ENCODE measurements around the gene NT5E. TPM values are rescaled to one million over a fixed set of nuclear protein-coding genes. Genes with fewer than 3 reads are reported as not detected.
A peak's percentile ranks its signal among the peaks of the same experiment; 100 is the strongest.

Gene NT5E
- total RNA-seq, 1 donor, result 593 TPM

DNA sequence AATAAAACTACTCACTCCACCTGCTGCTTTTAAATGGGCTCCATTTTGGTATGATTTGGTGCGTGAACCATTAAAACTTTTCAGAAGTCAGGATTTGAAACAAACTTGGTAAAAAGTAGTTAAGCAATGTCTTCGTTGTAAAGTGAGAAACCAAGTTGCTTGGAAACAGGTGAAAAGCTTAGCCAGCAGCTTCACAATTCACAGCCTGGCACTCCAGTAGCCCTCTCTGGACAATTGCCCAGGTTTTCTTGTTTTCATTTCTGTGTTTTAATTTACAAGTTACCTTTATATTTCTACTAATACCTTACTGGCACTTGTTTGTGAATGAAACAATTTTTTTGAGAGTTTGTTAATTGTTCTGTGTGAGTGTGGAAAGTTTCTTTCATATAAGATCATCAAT is 12.8 kb downstream of the NT5E start:
- no peak overlapping the region for H3K4me3 ChIP-seq (ENCODE audit: low read depth, low read length)
- TF ChIP-seq, protein P1, sequence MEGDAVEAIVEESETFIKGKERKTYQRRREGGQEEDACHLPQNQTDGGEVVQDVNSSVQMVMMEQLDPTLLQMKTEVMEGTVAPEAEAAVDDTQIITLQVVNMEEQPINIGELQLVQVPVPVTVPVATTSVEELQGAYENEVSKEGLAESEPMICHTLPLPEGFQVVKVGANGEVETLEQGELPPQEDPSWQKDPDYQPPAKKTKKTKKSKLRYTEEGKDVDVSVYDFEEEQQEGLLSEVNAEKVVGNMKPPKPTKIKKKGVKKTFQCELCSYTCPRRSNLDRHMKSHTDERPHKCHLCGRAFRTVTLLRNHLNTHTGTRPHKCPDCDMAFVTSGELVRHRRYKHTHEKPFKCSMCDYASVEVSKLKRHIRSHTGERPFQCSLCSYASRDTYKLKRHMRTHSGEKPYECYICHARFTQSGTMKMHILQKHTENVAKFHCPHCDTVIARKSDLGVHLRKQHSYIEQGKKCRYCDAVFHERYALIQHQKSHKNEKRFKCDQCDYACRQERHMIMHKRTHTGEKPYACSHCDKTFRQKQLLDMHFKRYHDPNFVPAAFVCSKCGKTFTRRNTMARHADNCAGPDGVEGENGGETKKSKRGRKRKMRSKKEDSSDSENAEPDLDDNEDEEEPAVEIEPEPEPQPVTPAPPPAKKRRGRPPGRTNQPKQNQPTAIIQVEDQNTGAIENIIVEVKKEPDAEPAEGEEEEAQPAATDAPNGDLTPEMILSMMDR (IDR thresholded peaks at IDR 0.05; ENCODE audit: insufficient read depth, low read depth, low read length), result no peak
- no peak for DNase-seq (ENCODE audit: low read depth)

DNA sequence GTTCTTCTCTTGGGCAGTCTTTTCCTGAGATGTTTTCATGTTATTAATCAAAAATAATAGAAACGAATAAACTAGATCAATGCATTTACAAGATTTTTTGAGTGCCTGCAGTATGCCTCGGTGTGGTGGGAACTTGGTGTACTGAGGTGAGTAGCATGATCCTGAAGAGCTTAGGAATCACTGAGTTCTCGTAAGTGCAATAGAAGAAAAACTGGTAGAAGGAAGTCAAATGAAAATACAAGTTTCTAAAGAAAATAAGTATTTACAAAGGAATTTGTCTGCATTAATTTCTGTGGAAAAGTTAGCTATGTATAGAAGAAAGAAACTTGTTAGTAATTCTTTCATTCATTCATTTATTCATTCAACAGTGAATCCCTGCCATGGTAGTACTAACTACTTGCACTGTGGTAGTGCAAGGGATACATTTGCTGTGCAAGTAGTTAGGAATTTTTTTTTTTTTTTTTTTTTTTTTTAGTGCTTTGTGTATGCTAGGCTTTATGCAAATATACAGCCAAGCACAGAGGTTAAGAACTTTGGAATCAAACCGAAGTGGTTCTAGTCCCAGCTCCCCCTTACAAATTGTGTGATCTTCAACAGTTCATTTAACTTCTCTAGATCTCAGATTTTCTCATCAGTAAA is 13.9 kb downstream of the NT5E start:
- H3K4me3 ChIP-seq (ENCODE audit: low read depth, low read length), result no peak overlapping the region
- TF ChIP-seq, protein P1 (IDR thresholded peaks at IDR 0.05; ENCODE audit: insufficient read depth, low read depth, low read length), result no peak
- no peak for DNase-seq (ENCODE audit: low read depth)

DNA sequence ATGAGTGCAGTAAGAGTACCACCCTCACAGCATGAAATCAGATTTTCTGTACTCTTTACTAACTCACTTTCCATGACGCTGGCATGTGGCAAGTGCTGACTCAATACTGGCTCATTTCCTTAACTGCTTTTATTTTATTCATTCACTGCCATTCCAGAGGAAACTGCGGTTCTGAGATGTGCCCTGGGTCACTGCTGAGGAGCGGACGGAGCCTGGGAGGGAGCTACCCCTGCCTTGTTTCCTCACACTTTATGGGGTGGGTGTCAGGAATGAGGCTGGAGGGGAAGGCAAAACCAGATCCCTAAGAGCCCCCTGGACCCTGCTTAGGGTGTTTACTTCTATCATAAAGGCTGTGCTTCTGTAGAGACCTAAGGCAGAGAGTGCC is 14.4 kb downstream of the NT5E start:
- peak; percentile 97 for DNase-seq (ENCODE audit: low read depth)
- no peak overlapping the region for H3K4me3 ChIP-seq (ENCODE audit: low read depth, low read length)
- TF ChIP-seq, protein P1 (IDR thresholded peaks at IDR 0.05; ENCODE audit: insufficient read depth, low read depth, low read length), result no peak

DNA sequence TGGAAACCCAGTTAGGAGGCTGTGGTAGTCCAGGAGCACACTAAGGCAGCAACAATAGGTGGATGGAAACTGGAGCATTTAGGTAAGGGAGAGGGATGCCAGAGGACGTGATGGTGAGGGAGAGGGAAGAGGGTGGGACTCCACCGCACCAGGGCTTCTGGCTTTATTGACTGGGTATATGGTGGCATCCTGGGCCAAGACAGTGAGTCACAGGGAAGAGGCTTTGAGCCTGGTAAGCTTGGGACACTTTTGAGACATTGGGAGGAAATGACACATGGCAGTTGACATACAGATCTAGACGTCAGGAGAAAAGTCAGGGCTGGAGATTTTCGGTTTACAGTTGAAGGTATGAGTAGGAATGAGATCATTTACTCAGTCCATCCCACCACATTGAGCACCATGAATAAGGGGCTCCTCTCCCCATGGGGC is 14.9 kb downstream of the NT5E start:
- TF ChIP-seq, protein P1 (IDR thresholded peaks at IDR 0.05; ENCODE audit: insufficient read depth, low read depth, low read length), result no peak
- peak; percentile 68 for DNase-seq (ENCODE audit: low read depth)
- H3K4me3 ChIP-seq (ENCODE audit: low read depth, low read length), result no peak overlapping the region

DNA sequence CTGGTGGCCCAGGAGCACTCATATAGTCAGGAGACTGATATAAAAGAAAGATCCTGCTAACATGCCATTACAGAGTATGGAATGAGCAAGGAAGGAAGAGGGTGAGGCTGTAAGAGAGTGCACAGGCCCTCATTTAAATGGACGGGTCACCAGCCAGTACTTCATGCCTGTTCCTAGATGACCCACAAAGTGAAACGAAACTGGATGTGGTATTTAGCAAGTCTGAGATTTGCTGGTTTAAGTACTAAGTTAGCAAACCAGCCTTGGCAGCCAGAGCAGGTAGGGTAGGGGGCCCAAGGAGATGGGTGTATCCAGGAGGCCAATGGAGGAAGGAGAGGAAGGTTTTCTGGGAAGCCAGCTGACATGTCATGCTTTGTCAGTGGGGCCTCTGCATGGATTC is 15.9 kb downstream of the NT5E start:
- no peak overlapping the region for H3K4me3 ChIP-seq (ENCODE audit: low read depth, low read length)
- TF ChIP-seq, protein P1 (IDR thresholded peaks at IDR 0.05; ENCODE audit: insufficient read depth, low read depth, low read length), result no peak
- DNase-seq (ENCODE audit: low read depth), result peak; percentile 42

DNA sequence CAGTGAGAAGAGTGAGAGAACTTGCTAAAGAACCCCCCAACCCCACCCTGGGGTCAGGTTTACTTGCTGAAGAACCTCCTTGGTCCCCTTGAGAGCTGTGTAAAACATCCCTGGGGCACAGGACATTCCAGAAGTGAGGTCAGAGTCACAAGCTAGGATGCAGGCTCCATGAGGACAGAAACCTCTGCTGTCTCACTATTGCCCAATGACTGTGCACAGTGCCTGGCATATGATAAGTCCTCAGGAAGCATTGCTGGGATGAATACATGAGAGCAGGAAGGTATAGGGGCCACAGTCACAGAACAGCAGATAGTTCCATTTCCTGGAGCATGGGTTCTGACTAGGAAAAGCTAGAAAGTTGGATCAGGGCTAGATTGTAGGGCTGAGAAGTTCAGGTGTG is 18.4 kb downstream of the NT5E start:
- TF ChIP-seq, protein P1 (IDR thresholded peaks at IDR 0.05; ENCODE audit: insufficient read depth, low read depth, low read length), result no peak
- DNase-seq (ENCODE audit: low read depth), result peak; percentile 77

More for the DNA sequence above, 18.4 kb downstream of the NT5E start:
- H3K4me3 ChIP-seq (ENCODE audit: low read depth, low read length), result no peak overlapping the region

All from fibroblast of villous mesenchyme (primary cell).